ENCODE data around the gene FCGR3B. TPM values are rescaled to one million over a fixed set of nuclear protein-coding genes. Genes with fewer than 3 reads are reported as not detected.
"Not testable (repeated sequence)": the region's sequence is repeated elsewhere in the genome, so short reads cannot be mapped to it uniquely, and the experiment has no call there.

The FCGR3B gene
- total and polyA plus RNA-seq, 2 donors = 0.67 to 1.2 TPM

GRCh38 chr1:161624605-161625004 lies 6.4 kb downstream of the FCGR3B start:
- WGBS = 91% methylated on average over 1 of the region's 1 CpG
- not testable (repeated sequence) for H3K27ac ChIP-seq (ENCODE audit: low read depth); H3K4me3 ChIP-seq (ENCODE audit: low read depth, low read length); H3K36me3 ChIP-seq (ENCODE audit: insufficient read depth); H3K4me1 ChIP-seq (ENCODE audit: insufficient read depth); DNase-seq (ENCODE audit: extremely low spot score)

DNA sequence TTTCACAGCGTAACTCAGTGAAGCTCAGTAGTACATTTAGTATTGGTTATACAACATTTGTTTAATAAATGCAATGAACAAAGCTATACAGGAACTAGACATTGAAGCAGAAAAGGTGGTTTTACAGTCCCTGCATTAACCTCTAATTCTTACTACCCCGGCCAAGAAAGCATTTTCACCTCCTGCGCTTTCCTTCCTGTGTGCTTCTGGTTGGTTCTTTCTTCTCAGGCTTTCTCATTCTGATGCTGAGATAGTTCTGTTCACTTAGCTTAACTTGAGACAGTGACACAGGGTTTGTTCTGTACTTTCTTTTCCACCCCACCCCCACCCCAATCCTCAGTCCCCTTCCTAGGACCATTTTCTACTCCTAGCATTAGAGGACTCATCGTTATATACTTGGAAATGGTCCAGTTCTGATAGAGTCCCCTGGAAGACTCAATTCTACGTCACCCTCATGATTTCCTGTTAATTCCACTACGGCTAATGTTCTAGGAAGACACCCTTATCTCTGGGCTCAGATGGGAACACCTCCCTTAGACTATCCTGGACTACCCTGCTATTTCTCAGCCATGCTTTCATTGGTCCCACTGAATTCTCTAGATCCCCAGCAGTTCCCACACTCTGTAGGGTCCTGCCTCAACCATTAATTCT lies 7.5 kb downstream of the FCGR3B start:
- not testable (repeated sequence) for H3K4me3 ChIP-seq (ENCODE audit: low read depth, low read length); DNase-seq (ENCODE audit: extremely low spot score); H3K4me1 ChIP-seq (ENCODE audit: insufficient read depth); H3K36me3 ChIP-seq (ENCODE audit: insufficient read depth); H3K27ac ChIP-seq (ENCODE audit: low read depth)
- WGBS = 45% methylated on average over 5 of the region's 6 CpGs

GRCh38 chr1:161622054-161622453 lies 8.9 kb downstream of the FCGR3B start:
- DNase-seq (ENCODE audit: extremely low spot score); H3K36me3 ChIP-seq (ENCODE audit: insufficient read depth); H3K27ac ChIP-seq (ENCODE audit: low read depth); H3K4me1 ChIP-seq (ENCODE audit: insufficient read depth); H3K4me3 ChIP-seq (ENCODE audit: low read depth, low read length): not testable (repeated sequence)
- WGBS = 57% methylated on average over 8 of the region's 8 CpGs

- not testable (repeated sequence) for H3K36me3 ChIP-seq (ENCODE audit: insufficient read depth); H3K4me1 ChIP-seq (ENCODE audit: insufficient read depth)
- peak overlapping the region; percentile 39 for H3K4me3 ChIP-seq (ENCODE audit: low read depth, low read length)
- peak overlapping the region; percentile 5 for H3K27ac ChIP-seq (ENCODE audit: low read depth)
- 2% methylated on average over 41 of the region's 41 CpGs for WGBS
- peak; percentile 71 for DNase-seq (ENCODE audit: extremely low spot score)
Measured at GRCh38 chr1:161621181-161622000, 9.6 kb downstream of the FCGR3B start.

GRCh38 chr1:161620399-161620798 lies 10.6 kb downstream of the FCGR3B start:
- not testable (repeated sequence) for H3K4me3 ChIP-seq (ENCODE audit: low read depth, low read length); H3K27ac ChIP-seq (ENCODE audit: low read depth); DNase-seq (ENCODE audit: extremely low spot score); H3K4me1 ChIP-seq (ENCODE audit: insufficient read depth); H3K36me3 ChIP-seq (ENCODE audit: insufficient read depth)
- 90% methylated on average over 7 of the region's 7 CpGs for WGBS

GRCh38 chr1:161618517-161618916 lies 12.5 kb downstream of the FCGR3B start:
- H3K4me3 ChIP-seq (ENCODE audit: low read depth, low read length); DNase-seq (ENCODE audit: extremely low spot score); H3K4me1 ChIP-seq (ENCODE audit: insufficient read depth); H3K27ac ChIP-seq (ENCODE audit: low read depth); H3K36me3 ChIP-seq (ENCODE audit: insufficient read depth): not testable (repeated sequence)
- WGBS = 86% methylated on average over 4 of the region's 4 CpGs

GRCh38 chr1:161616417-161616816 lies 14.6 kb downstream of the FCGR3B start:
- not testable (repeated sequence) for H3K4me1 ChIP-seq (ENCODE audit: insufficient read depth); H3K27ac ChIP-seq (ENCODE audit: low read depth); H3K36me3 ChIP-seq (ENCODE audit: insufficient read depth); DNase-seq (ENCODE audit: extremely low spot score); H3K4me3 ChIP-seq (ENCODE audit: low read depth, low read length)
- WGBS = 92% methylated on average over 30 of the region's 30 CpGs

- peak; percentile 58 for DNase-seq (ENCODE audit: extremely low spot score)
Measured at GRCh38 chr1:161613142-161613514, 17.8 kb downstream of the FCGR3B start.

DNA sequence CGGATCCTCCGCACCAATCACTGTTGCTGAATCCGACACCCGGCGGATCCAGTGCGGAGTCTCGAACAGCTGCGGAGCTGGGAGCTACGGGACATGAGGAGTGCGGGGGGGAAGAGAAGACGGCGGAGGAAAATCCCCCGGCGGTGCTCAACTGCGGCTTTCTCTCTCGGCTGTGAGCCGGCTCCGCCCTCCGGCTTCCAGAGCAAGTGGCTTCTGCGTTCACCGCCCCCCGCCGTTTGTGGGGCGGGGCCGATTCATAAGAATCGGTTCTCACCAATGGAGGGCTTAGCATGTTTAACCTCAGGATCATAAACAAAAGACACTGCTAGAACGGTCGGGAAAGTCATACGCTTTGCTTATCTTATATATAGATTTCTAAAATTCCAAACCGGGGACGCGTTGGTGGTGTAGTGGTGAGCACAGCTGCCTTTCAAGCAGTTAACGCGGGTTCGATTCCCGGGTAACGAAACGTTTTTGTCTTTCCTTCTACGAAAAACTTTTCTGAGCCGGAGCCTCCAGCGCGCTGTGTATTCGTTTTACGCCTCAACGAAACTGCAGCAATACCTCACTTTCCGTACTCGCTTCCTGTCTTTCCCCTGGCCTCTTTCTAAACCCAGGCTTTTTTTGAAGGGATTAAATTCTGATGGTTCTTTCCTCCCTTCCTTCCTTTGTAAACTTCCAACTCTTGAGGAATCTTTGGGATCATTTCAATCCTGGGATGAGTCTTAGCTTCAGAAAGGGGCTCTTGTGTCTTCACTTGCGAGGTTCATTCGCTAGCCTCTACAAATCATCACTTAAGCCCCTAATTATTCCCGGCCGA lies 18.4 kb downstream of the FCGR3B start:
- peak; percentile 99 for DNase-seq (ENCODE audit: extremely low spot score)
- Histone ChIP-seq H3K27ac (ENCODE audit: low read depth) (peak overlapping the region; percentile 67), H3K4me3 (ENCODE audit: low read depth, low read length) (peak overlapping the region; percentile 30)
- WGBS = 2% methylated on average over 49 of the region's 51 CpGs
- not testable (repeated sequence) for H3K4me1 ChIP-seq (ENCODE audit: insufficient read depth); H3K36me3 ChIP-seq (ENCODE audit: insufficient read depth)

More at GRCh38 chr1:161613142-161613514, 17.8 kb downstream of the FCGR3B start:
- 18% methylated on average over 6 of the region's 6 CpGs for WGBS
- H3K4me1 ChIP-seq (ENCODE audit: insufficient read depth); H3K27ac ChIP-seq (ENCODE audit: low read depth); H3K4me3 ChIP-seq (ENCODE audit: low read depth, low read length); H3K36me3 ChIP-seq (ENCODE audit: insufficient read depth): not testable (repeated sequence)

DNA sequence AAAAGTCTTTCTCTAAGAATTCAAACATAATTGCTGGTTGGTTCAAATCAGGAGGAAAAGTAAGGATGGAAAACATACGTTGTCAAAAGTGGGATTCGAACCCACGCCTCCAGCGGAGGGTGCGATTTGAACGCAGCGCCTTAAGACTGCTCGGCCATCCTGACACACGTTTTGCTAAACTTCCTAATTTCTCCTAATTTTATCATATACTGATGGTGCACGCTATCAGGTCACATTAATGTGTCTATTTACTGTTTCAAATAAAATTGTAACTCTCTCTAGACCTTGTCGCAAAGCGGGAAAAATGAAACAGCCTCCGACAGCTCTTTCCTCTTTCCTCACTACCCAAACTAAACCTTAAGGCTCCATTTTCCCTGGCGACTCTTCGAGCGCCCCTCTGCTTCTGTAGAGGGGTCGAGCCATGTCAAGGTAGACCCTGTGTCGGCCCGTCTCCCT lies 19.1 kb downstream of the FCGR3B start:
- H3K27ac ChIP-seq (ENCODE audit: low read depth) = peak overlapping the region; percentile 28
- 1% methylated on average over 17 of the region's 19 CpGs for WGBS
- peak; percentile 61 for DNase-seq (ENCODE audit: extremely low spot score)
- H3K4me3 ChIP-seq (ENCODE audit: low read depth, low read length) = peak overlapping the region; percentile 30
- H3K4me1 ChIP-seq (ENCODE audit: insufficient read depth); H3K36me3 ChIP-seq (ENCODE audit: insufficient read depth): not testable (repeated sequence)

DNA sequence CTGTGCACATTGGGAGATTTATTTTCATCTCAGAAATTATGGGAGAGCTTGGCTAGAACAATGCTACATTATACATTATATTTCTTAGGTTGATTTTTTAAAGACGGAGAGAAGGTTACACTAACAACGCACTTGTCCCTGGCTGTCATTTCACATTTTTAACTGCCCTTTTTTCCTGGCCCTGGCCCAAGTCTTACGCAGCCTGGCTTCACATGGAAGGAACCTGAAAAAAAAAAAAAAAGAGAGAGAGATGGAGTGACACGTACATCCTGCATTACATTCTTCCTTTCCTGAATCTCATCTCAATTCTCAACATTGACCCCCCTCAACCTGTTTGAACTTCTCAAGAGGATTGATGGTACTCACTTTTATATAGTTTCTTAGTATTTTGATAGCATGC lies 20.8 kb downstream of the FCGR3B start:
- H3K36me3 ChIP-seq (ENCODE audit: insufficient read depth); DNase-seq (ENCODE audit: extremely low spot score); H3K27ac ChIP-seq (ENCODE audit: low read depth); H3K4me3 ChIP-seq (ENCODE audit: low read depth, low read length); H3K4me1 ChIP-seq (ENCODE audit: insufficient read depth): not testable (repeated sequence)
- WGBS = 48% methylated on average over 4 of the region's 4 CpGs

- H3K4me3 ChIP-seq (ENCODE audit: low read depth, low read length); DNase-seq (ENCODE audit: extremely low spot score); H3K27ac ChIP-seq (ENCODE audit: low read depth); H3K36me3 ChIP-seq (ENCODE audit: insufficient read depth); H3K4me1 ChIP-seq (ENCODE audit: insufficient read depth): not testable (repeated sequence)
- 91% methylated on average over 52 of the region's 58 CpGs for WGBS
Measured at GRCh38 chr1:161606541-161607336, 24.2 kb downstream of the FCGR3B start.

Data from urinary bladder (tissue), 4 donors.